Kidney (tissue), 14 donors: Measurements from ENCODE around the gene TRIM39. TPM values are rescaled to one million over a fixed set of nuclear protein-coding genes. Genes with fewer than 3 reads are reported as not detected.

Source experiments
- DNase-seq, 5 donors: peaks; one replicate each; pipeline ENCODE4 v3.0.0-alpha.2; 2013 to 2020
- FAIRE-seq: peaks from 2 replicates; lab custom pipeline; 2012; peaks lifted over from hg19 to GRCh38; lab: Jason Lieb, UNC
- H3K27ac ChIP-seq, 2 donors: one replicate each; pipeline ENCODE4 v1.7.0; 2013; ENCODE audit warnings: low read depth in 2 of 2, low read length in 2 of 2, inconsistent platforms in 1 of 2
- H3K27me3 ChIP-seq: one replicate; pipeline ENCODE4 v1.7.1; 2013; ENCODE audit warnings: low read length, inconsistent platforms; ENCODE audit not compliant: control insufficient read depth, insufficient read depth
- H3K36me3 ChIP-seq, 3 donors: one replicate each; pipeline versions ENCODE4 v1.7.0 to v1.7.1; 2013; ENCODE audit warnings: low read length in 3 of 3, control low read depth in 1 of 3, inconsistent platforms in 1 of 3; ENCODE audit not compliant: insufficient read depth in 3 of 3, control insufficient read depth in 2 of 3
- H3K4me1 ChIP-seq, 3 donors: one replicate each; pipeline versions ENCODE4 v1.7.0 to v1.7.1; 2013; ENCODE audit warnings: low read length in 3 of 3, inconsistent platforms in 1 of 3, low read depth in 1 of 3; ENCODE audit not compliant: control insufficient read depth in 2 of 3, insufficient read depth in 2 of 3
- H3K4me3 ChIP-seq, 3 donors: one replicate each; pipeline versions ENCODE4 v1.7.0 to v1.8.1; 2013; ENCODE audit warnings: low read length in 3 of 3, control low read depth in 1 of 3, inconsistent platforms in 1 of 3
- H3K9ac ChIP-seq, 3 donors: one replicate each; pipeline versions ENCODE4 v1.7.0 to v1.7.1; 2013; ENCODE audit warnings: low read length in 3 of 3, control low read depth in 1 of 3, inconsistent platforms in 1 of 3
- H3K9me3 ChIP-seq, 3 donors: one replicate each; pipeline versions ENCODE4 v1.7.0 to v1.7.1; 2013; ENCODE audit warnings: low read length in 3 of 3, control low read depth in 1 of 3, inconsistent platforms in 1 of 3; ENCODE audit not compliant: control insufficient read depth in 2 of 3, insufficient read depth in 1 of 3
- CTCF ChIP-seq: IDR thresholded peaks from 3 replicates; pipeline ENCODE4 v1.5.1; 2012; ENCODE audit warnings: mild to moderate bottlenecking, moderate library complexity, borderline replicate concordance; ENCODE audit not compliant: insufficient read depth; ENCODE audit errors: extremely low read depth
- intact Hi-C: fragments of 100-400 bp; cut with DNase I; formaldehyde crosslinking; loops from one replicate; pipeline ENCODE4 v1.11.1; 2022
- polyA plus RNA-seq: library from polyadenylated mRNA; stranded (reverse); fragments of 350-450 nt; fragmentation: Illumina TruSeq; extraction: RNeasy Lipid Tissue Mini Kit (QIAGEN cat#74804); gene quantifications from one replicate; pipeline ENCODE4 v1.2.3, GENCODE V29; 2014; ENCODE audit warnings: low read depth, low replicate concordance; ENCODE audit not compliant: insufficient read depth
- total RNA-seq: library from RNA; stranded (reverse); fragmentation: NEBNext Ultra II Directional; extraction: Animal tissue kit (Norgen Biotek cat#: 25700); gene quantifications from one replicate; pipeline ENCODE4 v1.2.1, GENCODE V29; 2021
- donor health status: control.
- donor health status: control.
- donor health status: control.
- donor health status: control.
- donor health status: control.
- donor health status: DM: yes; HTN: yes; CAD: no.
- donor health status: Normal renal cell carcinoma (clear cell type).

TRIM39 gene
- total and polyA plus RNA-seq, 2 donors from 2014 or later, result 8.6 to 17.7 TPM

- DNase-seq, result no peak
- H3K4me3 ChIP-seq, result no peak overlapping the region
- no peaks in the 10 kb centered on the region for H3K27me3 ChIP-seq
- FAIRE-seq, result no peak
- H3K36me3 ChIP-seq, result peaks cover 0 to 11% (median 2%) of the 10 kb centered on the region in 3 donors
- no peak for TF ChIP-seq CTCF
- H3K9ac ChIP-seq, result no peak overlapping the region
- H3K9me3 ChIP-seq, result no peaks in the 10 kb centered on the region
- no peaks in the 10 kb centered on the region for H3K4me1 ChIP-seq
- H3K27ac ChIP-seq, result no peak overlapping the region
- intact Hi-C loops, result no loop called here
Observed at GRCh38 chr6:30311671-30312070, 15.1 kb upstream of the TRIM39 start.

GRCh38 chr6:30312266-30312665 is 14.5 kb upstream of the TRIM39 start:
- no peak for DNase-seq

GRCh38 chr6:30312676-30313321 is 13.9 kb upstream of the TRIM39 start:
- TF ChIP-seq CTCF, result no peak
- Histone ChIP-seq H3K4me1 (no peaks in the 10 kb centered on the region), H3K27me3 (no peaks in the 10 kb centered on the region), H3K27ac (no peak overlapping the region), H3K9me3 (no peaks in the 10 kb centered on the region), H3K9ac (no peak overlapping the region), H3K4me3 (no peak overlapping the region), H3K36me3 (peaks cover 0 to 13% (median 2%) of the 10 kb centered on the region in 3 donors)
- no peak for DNase-seq
- FAIRE-seq, result no peak
- intact Hi-C loops, result no loop called here

More at GRCh38 chr6:30312266-30312665, 14.5 kb upstream of the TRIM39 start:
- FAIRE-seq, result no peak
- H3K9me3 ChIP-seq, result no peaks in the 10 kb centered on the region
- H3K36me3 ChIP-seq, result peaks cover 0 to 13% (median 2%) of the 10 kb centered on the region in 3 donors
- H3K27ac ChIP-seq, result no peak overlapping the region
- TF ChIP-seq CTCF, result no peak
- H3K4me3 ChIP-seq, result no peak overlapping the region
- intact Hi-C loops, result no loop called here
- H3K9ac ChIP-seq, result no peak overlapping the region
- no peaks in the 10 kb centered on the region for H3K27me3 ChIP-seq
- H3K4me1 ChIP-seq, result no peaks in the 10 kb centered on the region

- no peaks in the 10 kb centered on the region for H3K4me1 ChIP-seq
- TF ChIP-seq CTCF, result no peak
- intact Hi-C loops, result no loop called here
- no peak for DNase-seq
- H3K9ac ChIP-seq, result no peak overlapping the region
- H3K9me3 ChIP-seq, result no peaks in the 10 kb centered on the region
- H3K27me3 ChIP-seq, result no peaks in the 10 kb centered on the region
- no peak overlapping the region for H3K4me3 ChIP-seq
- H3K27ac ChIP-seq, result no peak overlapping the region
- H3K36me3 ChIP-seq, result peaks cover 0 to 15% (median 2%) of the 10 kb centered on the region in 3 donors
- no peak for FAIRE-seq
Observed at GRCh38 chr6:30315156-30315555, 11.6 kb upstream of the TRIM39 start.
